Measurements from ENCODE around the gene GREB1.

GREB1 gene

DNA sequence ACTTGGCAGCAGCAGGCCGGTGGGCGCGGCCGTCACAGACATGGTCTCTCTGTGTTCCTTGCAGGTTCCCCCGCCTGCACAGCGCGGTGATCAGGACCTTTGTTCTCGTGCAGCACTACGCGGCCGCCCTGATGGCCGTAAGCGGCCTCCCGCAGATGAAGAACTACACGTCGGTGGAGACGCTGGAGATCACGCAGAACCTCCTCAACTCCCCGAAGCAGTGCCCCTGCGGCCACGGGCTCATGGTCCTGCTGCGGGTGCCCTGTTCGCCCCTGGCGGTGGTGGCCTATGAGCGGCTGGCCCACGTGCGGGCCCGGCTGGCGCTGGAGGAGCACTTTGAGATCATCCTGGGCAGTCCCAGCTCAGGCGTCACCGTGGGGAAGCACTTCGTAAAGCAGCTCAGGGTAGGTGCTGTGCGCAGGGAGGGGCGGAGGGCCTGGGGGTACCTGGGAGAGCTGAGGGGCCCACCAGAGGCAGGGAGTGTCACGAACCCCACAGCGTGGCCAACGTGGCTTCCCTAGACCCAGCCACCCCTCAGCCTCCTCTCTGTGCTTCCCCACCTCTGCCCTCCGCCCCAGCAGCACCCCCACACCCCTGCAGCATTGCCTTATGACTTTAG is 76.9 kb downstream of the GREB1 start:
- DNase-seq (ENCODE audit: low read depth): no peak
- H3K4me3 ChIP-seq (ENCODE audit: low read length): no peak overlapping the region
- TF ChIP-seq, protein P1, sequence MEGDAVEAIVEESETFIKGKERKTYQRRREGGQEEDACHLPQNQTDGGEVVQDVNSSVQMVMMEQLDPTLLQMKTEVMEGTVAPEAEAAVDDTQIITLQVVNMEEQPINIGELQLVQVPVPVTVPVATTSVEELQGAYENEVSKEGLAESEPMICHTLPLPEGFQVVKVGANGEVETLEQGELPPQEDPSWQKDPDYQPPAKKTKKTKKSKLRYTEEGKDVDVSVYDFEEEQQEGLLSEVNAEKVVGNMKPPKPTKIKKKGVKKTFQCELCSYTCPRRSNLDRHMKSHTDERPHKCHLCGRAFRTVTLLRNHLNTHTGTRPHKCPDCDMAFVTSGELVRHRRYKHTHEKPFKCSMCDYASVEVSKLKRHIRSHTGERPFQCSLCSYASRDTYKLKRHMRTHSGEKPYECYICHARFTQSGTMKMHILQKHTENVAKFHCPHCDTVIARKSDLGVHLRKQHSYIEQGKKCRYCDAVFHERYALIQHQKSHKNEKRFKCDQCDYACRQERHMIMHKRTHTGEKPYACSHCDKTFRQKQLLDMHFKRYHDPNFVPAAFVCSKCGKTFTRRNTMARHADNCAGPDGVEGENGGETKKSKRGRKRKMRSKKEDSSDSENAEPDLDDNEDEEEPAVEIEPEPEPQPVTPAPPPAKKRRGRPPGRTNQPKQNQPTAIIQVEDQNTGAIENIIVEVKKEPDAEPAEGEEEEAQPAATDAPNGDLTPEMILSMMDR (conservative IDR thresholded peaks at IDR 0.05; ENCODE audit: low read length): no peak

DNA sequence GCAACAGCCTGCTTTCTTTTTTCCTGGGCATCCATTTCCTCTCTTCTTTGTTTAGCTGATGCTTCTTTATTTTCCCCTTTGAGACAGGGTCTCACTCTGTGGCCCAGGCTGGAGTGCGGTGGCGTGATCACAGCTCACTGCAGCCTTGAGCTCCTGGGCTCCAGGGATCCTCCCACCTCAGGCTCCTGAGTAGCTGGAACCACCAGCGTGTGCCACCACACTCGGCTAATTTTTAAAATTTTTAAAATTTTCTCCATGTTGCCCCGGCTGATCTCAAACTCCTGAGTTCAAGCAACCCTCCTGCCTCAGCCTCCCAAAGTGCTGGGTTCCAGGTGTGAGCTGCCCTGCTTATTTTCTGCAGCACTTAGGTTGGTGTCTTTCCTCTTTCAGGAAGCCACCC is 77.4 kb downstream of the GREB1 start:
- no peak for DNase-seq (ENCODE audit: low read depth)
- TF ChIP-seq, protein P1 (conservative IDR thresholded peaks at IDR 0.05; ENCODE audit: low read length): no peak
- H3K4me3 ChIP-seq (ENCODE audit: low read length): no peak overlapping the region

DNA sequence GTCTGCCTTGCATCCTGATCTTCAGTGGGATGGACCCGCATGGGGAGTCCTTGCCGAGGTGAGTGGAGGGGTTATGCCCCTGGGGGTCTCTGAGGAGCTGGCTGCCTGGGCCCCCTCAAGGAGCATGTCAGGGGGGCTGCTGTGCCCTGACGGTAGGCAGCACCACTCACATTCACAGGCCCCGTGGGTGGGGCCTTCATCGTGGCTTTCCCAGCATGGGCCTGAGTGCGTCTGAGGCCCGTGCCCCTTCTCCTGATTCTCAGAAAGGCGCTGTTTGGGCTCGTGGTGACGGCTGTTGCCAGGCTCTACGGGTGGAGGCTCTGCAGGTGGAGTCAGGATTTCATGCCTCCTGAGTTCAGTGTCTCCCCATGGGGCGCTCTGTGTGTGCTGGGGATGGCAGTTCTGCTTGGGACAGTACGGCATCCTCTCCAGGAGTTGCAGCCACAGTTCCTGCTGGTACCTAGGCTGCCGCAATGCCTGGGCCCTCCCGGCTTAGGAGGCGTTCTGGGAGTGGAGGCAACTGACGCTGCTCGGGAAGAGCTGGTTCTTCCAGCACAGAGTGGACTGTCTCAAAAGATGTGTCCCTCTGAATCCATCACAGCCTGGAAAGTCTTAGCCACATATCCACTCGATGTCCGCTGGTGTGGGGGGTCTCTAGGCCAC is 78.8 kb downstream of the GREB1 start:
- no peak overlapping the region for H3K4me3 ChIP-seq (ENCODE audit: low read length)
- TF ChIP-seq, protein P1 (conservative IDR thresholded peaks at IDR 0.05; ENCODE audit: low read length): no peak
- DNase-seq (ENCODE audit: low read depth): no peak

DNA sequence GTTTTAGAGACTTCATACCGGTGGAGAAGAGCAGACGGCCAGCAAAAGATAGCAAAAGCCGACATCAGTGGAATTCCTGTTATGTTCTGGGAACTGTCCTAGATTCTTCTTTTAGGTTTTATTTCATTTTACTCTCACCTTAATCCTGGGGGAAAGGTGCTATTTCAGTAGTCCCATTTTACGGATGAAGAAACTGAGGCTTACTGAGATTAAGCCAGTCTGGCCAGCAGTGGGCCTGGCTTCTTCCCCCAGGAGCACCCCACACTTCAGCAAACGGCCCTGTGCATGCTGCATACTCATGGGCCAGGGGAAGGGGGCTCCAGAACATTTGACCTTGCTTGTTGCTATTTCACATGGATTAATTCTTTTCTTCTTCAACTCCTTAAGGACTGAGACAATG is 79.5 kb downstream of the GREB1 start:
- DNase-seq (ENCODE audit: low read depth): no peak
- no peak overlapping the region for H3K4me3 ChIP-seq (ENCODE audit: low read length)
- TF ChIP-seq, protein P1 (conservative IDR thresholded peaks at IDR 0.05; ENCODE audit: low read length): no peak

DNA sequence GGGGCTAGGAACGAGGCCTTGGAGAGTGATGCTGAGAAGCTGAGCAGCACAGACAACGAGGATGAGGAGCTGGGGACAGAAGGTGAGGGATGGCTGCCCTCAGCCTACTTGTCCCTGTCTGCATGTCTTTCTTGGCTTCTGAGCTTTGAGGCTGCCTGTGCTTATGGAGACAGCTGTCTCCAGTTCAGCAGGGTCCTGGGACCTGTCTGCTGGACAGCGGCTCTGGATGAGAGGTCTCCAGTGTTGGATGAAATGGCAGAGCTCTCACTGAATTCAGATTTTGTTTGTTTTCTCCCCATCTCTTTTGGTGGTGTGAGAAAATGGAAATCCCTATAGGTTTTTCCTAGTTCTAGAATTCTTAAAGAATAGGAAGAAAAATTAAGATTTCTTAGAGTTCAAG is 81.4 kb downstream of the GREB1 start:
- DNase-seq (ENCODE audit: low read depth): no peak
- H3K4me3 ChIP-seq (ENCODE audit: low read length): no peak overlapping the region
- TF ChIP-seq, protein P1 (conservative IDR thresholded peaks at IDR 0.05; ENCODE audit: low read length): no peak

DNA sequence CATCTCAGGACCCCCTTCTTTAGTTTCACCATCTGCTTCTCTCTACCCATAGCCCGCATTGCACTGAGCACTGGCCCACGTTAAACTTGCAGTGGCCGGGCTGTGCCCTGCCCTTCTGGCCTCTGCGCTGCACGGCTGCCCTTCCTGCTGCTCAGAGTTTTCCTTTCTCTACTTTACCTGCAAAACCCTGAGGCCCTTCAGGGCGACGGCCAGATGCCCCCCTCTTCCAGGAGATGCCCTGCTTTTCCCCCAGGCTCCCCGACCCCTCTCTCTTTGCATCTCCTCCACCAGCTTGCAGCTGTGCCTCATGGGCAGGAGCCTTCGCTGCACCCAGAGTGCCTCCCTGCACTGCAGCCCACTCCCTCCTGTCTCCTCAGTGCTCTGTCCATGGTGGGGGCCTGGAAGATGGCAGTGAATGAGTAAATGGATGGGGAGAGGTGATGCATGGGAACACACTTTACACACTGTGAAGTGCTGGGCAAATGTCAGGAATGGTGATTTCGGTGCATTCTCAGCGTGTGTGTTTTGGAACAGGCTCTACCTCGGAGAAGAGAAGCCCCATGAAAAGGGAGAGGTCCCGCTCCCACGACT is 82.3 kb downstream of the GREB1 start:
- no peak overlapping the region for H3K4me3 ChIP-seq (ENCODE audit: low read length)
- TF ChIP-seq, protein P1 (conservative IDR thresholded peaks at IDR 0.05; ENCODE audit: low read length): no peak
- DNase-seq (ENCODE audit: low read depth): no peak

Data from AG10803 (cell line).